Measurements from ENCODE around the gene CAPG. TPM values are rescaled to one million over a fixed set of nuclear protein-coding genes. Genes with fewer than 3 reads are reported as not detected.
A peak's percentile ranks its signal among the peaks of the same experiment; 100 is the strongest.

Gene CAPG
- total RNA-seq, 1 donor from 2014 or later: 76.4 TPM

- TF ChIP-seq CTCF (IDR thresholded peaks at IDR 0.05; ENCODE audit: unreplicated experiment): no peak
- Mint-ChIP-seq H3K36me3 (ENCODE audit: low read depth, unreplicated experiment) (peaks cover 22% of the 10 kb centered on the region), H3K4me3 (ENCODE audit: unreplicated experiment) (peak overlapping the region; percentile 11), H3K4me1 (ENCODE audit: unreplicated experiment) (peaks cover 8% of the 10 kb centered on the region), H3K27me3 (ENCODE audit: unreplicated experiment) (peaks cover 7% of the 10 kb centered on the region), H3K27ac (ENCODE audit: unreplicated experiment) (peak overlapping the region; percentile 25), H3K9me3 (ENCODE audit: unreplicated experiment) (no peaks in the 10 kb centered on the region)
- no peak for DNase-seq (ENCODE audit: low spot score)
These were observed 13.4 kb downstream of the CAPG start for GRCh38 chr2:85396531-85397470.

GRCh38 chr2:85395912-85396475 is 14.2 kb downstream of the CAPG start:
- H3K4me3 Mint-ChIP-seq (ENCODE audit: unreplicated experiment): peak overlapping the region; percentile 11
- H3K27ac Mint-ChIP-seq (ENCODE audit: unreplicated experiment): no peak overlapping the region
- peaks cover 20% of the 10 kb centered on the region for H3K36me3 Mint-ChIP-seq (ENCODE audit: low read depth, unreplicated experiment)
- TF ChIP-seq CTCF (IDR thresholded peaks at IDR 0.05; ENCODE audit: unreplicated experiment): no peak
- H3K9me3 Mint-ChIP-seq (ENCODE audit: unreplicated experiment): no peaks in the 10 kb centered on the region
- peaks cover 10% of the 10 kb centered on the region for H3K27me3 Mint-ChIP-seq (ENCODE audit: unreplicated experiment)
- H3K4me1 Mint-ChIP-seq (ENCODE audit: unreplicated experiment): peaks cover 8% of the 10 kb centered on the region
- DNase-seq (ENCODE audit: low spot score): no peak

DNA sequence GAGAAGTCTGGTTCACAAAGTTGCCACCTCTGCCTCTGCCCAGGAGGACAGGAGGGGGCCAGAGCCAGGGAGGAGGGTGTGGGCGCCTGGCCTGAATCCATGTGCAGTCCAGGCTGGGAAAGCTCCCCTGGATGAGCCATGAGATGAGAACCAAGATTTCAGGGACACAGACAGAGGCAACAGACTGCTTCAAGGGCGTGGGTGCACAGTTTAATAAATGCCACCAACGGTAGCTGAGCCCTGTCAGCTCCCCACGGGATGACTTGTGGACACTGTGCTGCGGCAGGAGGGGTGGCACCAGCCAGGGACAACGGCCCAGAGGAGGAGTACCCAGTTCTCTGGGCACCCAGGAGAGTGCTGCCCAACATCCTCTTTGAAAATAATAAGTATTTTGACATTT is 15.2 kb downstream of the CAPG start:
- peaks cover 8% of the 10 kb centered on the region for H3K4me1 Mint-ChIP-seq (ENCODE audit: unreplicated experiment)
- TF ChIP-seq CTCF (IDR thresholded peaks at IDR 0.05; ENCODE audit: unreplicated experiment): no peak
- no peaks in the 10 kb centered on the region for H3K9me3 Mint-ChIP-seq (ENCODE audit: unreplicated experiment)
- no peak overlapping the region for H3K4me3 Mint-ChIP-seq (ENCODE audit: unreplicated experiment)
- H3K36me3 Mint-ChIP-seq (ENCODE audit: low read depth, unreplicated experiment): peaks cover 15% of the 10 kb centered on the region
- peaks cover 6% of the 10 kb centered on the region for H3K27me3 Mint-ChIP-seq (ENCODE audit: unreplicated experiment)
- H3K27ac Mint-ChIP-seq (ENCODE audit: unreplicated experiment): no peak overlapping the region
- no peak for DNase-seq (ENCODE audit: low spot score)

- Mint-ChIP-seq H3K4me3 (ENCODE audit: unreplicated experiment) (no peak overlapping the region), H3K27me3 (ENCODE audit: unreplicated experiment) (peaks cover 6% of the 10 kb centered on the region), H3K4me1 (ENCODE audit: unreplicated experiment) (peaks cover 8% of the 10 kb centered on the region), H3K27ac (ENCODE audit: unreplicated experiment) (no peak overlapping the region), H3K9me3 (ENCODE audit: unreplicated experiment) (no peaks in the 10 kb centered on the region), H3K36me3 (ENCODE audit: low read depth, unreplicated experiment) (peaks cover 15% of the 10 kb centered on the region)
- no peak for TF ChIP-seq CTCF (IDR thresholded peaks at IDR 0.05; ENCODE audit: unreplicated experiment)
- no peak for DNase-seq (ENCODE audit: low spot score)
These were observed 15.9 kb downstream of the CAPG start for GRCh38 chr2:85394261-85394681.

GRCh38 chr2:85393836-85394235 is 16.3 kb downstream of the CAPG start:
- H3K27me3 Mint-ChIP-seq (ENCODE audit: unreplicated experiment): peaks cover 6% of the 10 kb centered on the region
- no peak for TF ChIP-seq CTCF (IDR thresholded peaks at IDR 0.05; ENCODE audit: unreplicated experiment)
- peaks cover 19% of the 10 kb centered on the region for H3K36me3 Mint-ChIP-seq (ENCODE audit: low read depth, unreplicated experiment)
- no peak overlapping the region for H3K27ac Mint-ChIP-seq (ENCODE audit: unreplicated experiment)
- H3K4me1 Mint-ChIP-seq (ENCODE audit: unreplicated experiment): peaks cover 8% of the 10 kb centered on the region
- DNase-seq (ENCODE audit: low spot score): no peak
- H3K4me3 Mint-ChIP-seq (ENCODE audit: unreplicated experiment): no peak overlapping the region
- H3K9me3 Mint-ChIP-seq (ENCODE audit: unreplicated experiment): no peaks in the 10 kb centered on the region
